ENCODE data around the gene DLK2. TPM values are rescaled to one million over a fixed set of nuclear protein-coding genes. Genes with fewer than 3 reads are reported as not detected.

Gene DLK2
- total and polyA plus RNA-seq, 2 of the 13 experiments (the other 11 are each of a cell fraction or from before 2014, with no cell fraction given): 1.2 to 3.8 TPM

DNA sequence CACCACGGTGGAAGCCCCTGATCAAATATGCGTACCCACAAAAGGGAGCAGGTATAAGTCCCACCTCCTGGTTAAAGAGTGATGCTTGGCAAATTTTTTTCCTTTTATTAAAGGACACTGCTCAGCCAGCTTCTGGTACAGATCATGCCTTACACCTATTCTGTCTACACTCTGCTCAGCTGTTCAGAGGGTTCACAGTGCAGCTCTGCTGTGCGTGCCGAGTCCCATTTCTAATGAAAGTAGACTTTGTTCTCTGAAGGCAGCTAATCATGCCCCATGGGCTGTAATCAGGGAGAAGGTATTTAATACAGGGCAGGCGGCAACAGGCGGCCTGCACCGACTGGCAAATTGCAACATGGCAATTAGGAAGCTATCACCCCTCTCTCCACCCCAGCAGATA lies 38.5 kb upstream of the DLK2 start (continued):
- TF ChIP-seq, protein P1, sequence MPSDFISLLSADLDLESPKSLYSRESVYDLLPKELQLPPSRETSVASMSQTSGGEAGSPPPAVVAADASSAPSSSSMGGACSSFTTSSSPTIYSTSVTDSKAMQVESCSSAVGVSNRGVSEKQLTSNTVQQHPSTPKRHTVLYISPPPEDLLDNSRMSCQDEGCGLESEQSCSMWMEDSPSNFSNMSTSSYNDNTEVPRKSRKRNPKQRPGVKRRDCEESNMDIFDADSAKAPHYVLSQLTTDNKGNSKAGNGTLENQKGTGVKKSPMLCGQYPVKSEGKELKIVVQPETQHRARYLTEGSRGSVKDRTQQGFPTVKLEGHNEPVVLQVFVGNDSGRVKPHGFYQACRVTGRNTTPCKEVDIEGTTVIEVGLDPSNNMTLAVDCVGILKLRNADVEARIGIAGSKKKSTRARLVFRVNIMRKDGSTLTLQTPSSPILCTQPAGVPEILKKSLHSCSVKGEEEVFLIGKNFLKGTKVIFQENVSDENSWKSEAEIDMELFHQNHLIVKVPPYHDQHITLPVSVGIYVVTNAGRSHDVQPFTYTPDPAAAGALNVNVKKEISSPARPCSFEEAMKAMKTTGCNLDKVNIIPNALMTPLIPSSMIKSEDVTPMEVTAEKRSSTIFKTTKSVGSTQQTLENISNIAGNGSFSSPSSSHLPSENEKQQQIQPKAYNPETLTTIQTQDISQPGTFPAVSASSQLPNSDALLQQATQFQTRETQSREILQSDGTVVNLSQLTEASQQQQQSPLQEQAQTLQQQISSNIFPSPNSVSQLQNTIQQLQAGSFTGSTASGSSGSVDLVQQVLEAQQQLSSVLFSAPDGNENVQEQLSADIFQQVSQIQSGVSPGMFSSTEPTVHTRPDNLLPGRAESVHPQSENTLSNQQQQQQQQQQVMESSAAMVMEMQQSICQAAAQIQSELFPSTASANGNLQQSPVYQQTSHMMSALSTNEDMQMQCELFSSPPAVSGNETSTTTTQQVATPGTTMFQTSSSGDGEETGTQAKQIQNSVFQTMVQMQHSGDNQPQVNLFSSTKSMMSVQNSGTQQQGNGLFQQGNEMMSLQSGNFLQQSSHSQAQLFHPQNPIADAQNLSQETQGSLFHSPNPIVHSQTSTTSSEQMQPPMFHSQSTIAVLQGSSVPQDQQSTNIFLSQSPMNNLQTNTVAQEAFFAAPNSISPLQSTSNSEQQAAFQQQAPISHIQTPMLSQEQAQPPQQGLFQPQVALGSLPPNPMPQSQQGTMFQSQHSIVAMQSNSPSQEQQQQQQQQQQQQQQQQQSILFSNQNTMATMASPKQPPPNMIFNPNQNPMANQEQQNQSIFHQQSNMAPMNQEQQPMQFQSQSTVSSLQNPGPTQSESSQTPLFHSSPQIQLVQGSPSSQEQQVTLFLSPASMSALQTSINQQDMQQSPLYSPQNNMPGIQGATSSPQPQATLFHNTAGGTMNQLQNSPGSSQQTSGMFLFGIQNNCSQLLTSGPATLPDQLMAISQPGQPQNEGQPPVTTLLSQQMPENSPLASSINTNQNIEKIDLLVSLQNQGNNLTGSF (CRISPR knock-in tag; IDR thresholded peaks at IDR 0.05): no peak
- no peak for TF ChIP-seq CBX5 (CRISPR knock-in tag; IDR thresholded peaks at IDR 0.05; ENCODE audit: borderline replicate concordance)
- no peak for TF ChIP-seq ZNF33A (CRISPR knock-in tag; IDR thresholded peaks at IDR 0.05; ENCODE audit: borderline replicate concordance)
- peak; percentile 46; the same call in 1 of the 2 replicates for TF ChIP-seq ZSCAN9 (CRISPR knock-in tag; IDR thresholded peaks at IDR 0.05; ENCODE audit: borderline replicate concordance)
- 0 out of 2 replicates have a peak, but pooled peaks have one; percentile 41 for TF ChIP-seq ZMAT3 (CRISPR knock-in tag; conservative IDR thresholded peaks at IDR 0.05)
- peak; percentile 17; the same call in 1 of the 2 replicates for TF ChIP-seq ZNF614 (CRISPR knock-in tag; IDR thresholded peaks at IDR 0.05; ENCODE audit: borderline replicate concordance)
- 0 out of 2 replicates have a peak, but pooled peaks have one; percentile 8 for TF ChIP-seq SIX4 (CRISPR knock-in tag; IDR thresholded peaks at IDR 0.05)
- no peak for TF ChIP-seq ZNF775 (CRISPR knock-in tag; IDR thresholded peaks at IDR 0.05; ENCODE audit: borderline replicate concordance)
- TF ChIP-seq, protein P2, sequence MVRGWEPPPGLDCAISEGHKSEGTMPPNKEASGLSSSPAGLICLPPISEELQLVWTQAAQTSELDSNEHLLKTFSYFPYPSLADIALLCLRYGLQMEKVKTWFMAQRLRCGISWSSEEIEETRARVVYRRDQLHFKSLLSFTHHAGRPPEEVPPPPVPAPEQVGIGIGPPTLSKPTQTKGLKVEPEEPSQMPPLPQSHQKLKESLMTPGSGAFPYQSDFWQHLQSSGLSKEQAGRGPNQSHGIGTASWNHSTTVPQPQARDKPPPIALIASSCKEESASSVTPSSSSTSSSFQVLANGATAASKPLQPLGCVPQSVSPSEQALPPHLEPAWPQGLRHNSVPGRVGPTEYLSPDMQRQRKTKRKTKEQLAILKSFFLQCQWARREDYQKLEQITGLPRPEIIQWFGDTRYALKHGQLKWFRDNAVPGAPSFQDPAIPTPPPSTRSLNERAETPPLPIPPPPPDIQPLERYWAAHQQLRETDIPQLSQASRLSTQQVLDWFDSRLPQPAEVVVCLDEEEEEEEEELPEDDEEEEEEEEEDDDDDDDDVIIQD (CRISPR knock-in tag; IDR thresholded peaks at IDR 0.05; ENCODE audit: low read depth): no peak
- TF ChIP-seq NFYB (CRISPR knock-in tag; IDR thresholded peaks at IDR 0.05): no peak
- TF ChIP-seq, protein P3, sequence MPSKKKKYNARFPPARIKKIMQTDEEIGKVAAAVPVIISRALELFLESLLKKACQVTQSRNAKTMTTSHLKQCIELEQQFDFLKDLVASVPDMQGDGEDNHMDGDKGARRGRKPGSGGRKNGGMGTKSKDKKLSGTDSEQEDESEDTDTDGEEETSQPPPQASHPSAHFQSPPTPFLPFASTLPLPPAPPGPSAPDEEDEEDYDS (CRISPR knock-in tag; IDR thresholded peaks at IDR 0.05): peak; percentile 51; the same call in 1 of the 2 replicates
- TF ChIP-seq SUZ12 (IDR thresholded peaks at IDR 0.05; ENCODE audit: low read depth, low read length): no peak
- peak; percentile 98 for TF ChIP-seq ZSCAN20 (CRISPR knock-in tag; IDR thresholded peaks at IDR 0.05; ENCODE audit: borderline replicate concordance)
- TF ChIP-seq ETV5 (CRISPR knock-in tag; IDR thresholded peaks at IDR 0.05; ENCODE audit: borderline replicate concordance): peak; percentile 59; the same call in 1 of the 2 replicates
- TF ChIP-seq KLF9 (CRISPR knock-in tag; IDR thresholded peaks at IDR 0.05; ENCODE audit: low read depth): no peak
- TF ChIP-seq ZNF225 (CRISPR knock-in tag; IDR thresholded peaks at IDR 0.05): no peak
- TF ChIP-seq, protein P4, sequence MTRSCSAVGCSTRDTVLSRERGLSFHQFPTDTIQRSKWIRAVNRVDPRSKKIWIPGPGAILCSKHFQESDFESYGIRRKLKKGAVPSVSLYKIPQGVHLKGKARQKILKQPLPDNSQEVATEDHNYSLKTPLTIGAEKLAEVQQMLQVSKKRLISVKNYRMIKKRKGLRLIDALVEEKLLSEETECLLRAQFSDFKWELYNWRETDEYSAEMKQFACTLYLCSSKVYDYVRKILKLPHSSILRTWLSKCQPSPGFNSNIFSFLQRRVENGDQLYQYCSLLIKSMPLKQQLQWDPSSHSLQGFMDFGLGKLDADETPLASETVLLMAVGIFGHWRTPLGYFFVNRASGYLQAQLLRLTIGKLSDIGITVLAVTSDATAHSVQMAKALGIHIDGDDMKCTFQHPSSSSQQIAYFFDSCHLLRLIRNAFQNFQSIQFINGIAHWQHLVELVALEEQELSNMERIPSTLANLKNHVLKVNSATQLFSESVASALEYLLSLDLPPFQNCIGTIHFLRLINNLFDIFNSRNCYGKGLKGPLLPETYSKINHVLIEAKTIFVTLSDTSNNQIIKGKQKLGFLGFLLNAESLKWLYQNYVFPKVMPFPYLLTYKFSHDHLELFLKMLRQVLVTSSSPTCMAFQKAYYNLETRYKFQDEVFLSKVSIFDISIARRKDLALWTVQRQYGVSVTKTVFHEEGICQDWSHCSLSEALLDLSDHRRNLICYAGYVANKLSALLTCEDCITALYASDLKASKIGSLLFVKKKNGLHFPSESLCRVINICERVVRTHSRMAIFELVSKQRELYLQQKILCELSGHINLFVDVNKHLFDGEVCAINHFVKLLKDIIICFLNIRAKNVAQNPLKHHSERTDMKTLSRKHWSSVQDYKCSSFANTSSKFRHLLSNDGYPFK (CRISPR knock-in tag; IDR thresholded peaks at IDR 0.05; ENCODE audit: borderline replicate concordance): no peak
- no peak for TF ChIP-seq HNRNPK (IDR thresholded peaks at IDR 0.05; ENCODE audit: low read depth, low read length, poor library complexity, severe bottlenecking)
- peak; percentile 86; the same call in 1 of the 2 replicates for TF ChIP-seq PHF21A (CRISPR knock-in tag; IDR thresholded peaks at IDR 0.05)
- no peak for TF ChIP-seq ZNF329 (CRISPR knock-in tag; IDR thresholded peaks at IDR 0.05; ENCODE audit: low read depth)
- no peak for TF ChIP-seq ZNF777 (CRISPR knock-in tag; IDR thresholded peaks at IDR 0.05)
- TF ChIP-seq ATF7-NPFF (CRISPR knock-in tag; IDR thresholded peaks at IDR 0.05; ENCODE audit: low read depth): no peak
